Omental fat pad (tissue), 4 donors: Measurements from ENCODE around the gene KRT10. TPM values are rescaled to one million over a fixed set of nuclear protein-coding genes. Genes with fewer than 3 reads are reported as not detected.

Experiments
- ATAC-seq: fragments of 150-250 bp; one replicate; pipeline ENCODE4 v1.9.1; 2016; ENCODE audit warnings: mild to moderate bottlenecking, moderate library complexity; ENCODE audit not compliant: low FRiP score
- DNase-seq: peaks from one replicate; pipeline ENCODE4 v3.0.0-alpha.2; 2019; ENCODE audit warnings: low spot score
- total RNA-seq, 4 donors: library from RNA; depleted of rRNA; stranded (reverse); fragments of >200 nt; gene quantifications; one replicate each; pipeline ENCODE4 v1.1.0, GENCODE V29; 2016
- TF ChIP-seq, protein P1 (sequence below), 3 donors: fragments of 450-650 bp; IDR thresholded peaks; one replicate each; pipeline ENCODE4 v1.5.1; 2016 to 2017; ENCODE audit warnings: antibody characterized with exemption in 3 of 3, mild to moderate bottlenecking in 3 of 3, moderate library complexity in 2 of 3

The KRT10 gene
- total RNA-seq, 4 donors from 2014 or later = 4.4 to 17.5 (median 10.8) TPM

DNA sequence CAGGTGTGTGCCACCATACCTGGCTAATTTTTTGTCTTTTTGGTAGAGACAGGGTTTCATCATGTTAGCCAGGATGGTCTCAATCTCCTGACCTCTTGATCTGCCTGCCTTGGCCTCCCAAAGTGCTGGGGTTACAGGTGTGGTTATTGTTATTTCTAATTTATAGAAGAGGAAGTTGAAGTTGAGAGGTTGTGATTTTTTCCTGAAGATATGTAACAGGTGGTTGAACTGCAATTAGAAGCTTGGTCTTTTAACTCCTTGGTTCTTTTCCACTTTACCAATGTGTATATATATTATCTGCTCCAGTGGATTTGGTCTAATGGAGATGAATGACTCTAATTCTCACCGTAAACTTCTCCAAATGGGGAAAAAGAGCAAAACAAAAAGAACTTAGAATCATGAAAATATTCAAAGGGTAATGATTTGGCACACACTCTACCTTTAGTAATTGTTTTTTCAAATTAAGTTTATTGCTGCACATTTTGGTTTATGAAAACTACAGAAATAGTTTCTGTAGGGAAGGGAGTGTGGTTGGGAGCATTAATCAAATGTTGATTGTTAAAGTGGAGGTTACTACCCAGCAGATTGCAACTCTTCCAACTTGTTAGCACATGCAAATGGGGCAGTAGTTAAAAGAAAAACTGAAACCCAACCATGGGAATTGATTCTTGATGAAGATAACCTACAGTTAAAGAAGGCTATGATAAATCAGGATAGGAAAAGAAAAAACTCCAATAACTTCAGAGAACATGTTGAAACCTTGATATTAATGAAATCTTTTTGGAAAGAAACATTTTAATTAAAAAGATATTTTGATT is 1.8 kb upstream of the KRT10 start:
- ATAC-seq = no peak
- DNase-seq = no peak
- TF ChIP-seq, protein P1, sequence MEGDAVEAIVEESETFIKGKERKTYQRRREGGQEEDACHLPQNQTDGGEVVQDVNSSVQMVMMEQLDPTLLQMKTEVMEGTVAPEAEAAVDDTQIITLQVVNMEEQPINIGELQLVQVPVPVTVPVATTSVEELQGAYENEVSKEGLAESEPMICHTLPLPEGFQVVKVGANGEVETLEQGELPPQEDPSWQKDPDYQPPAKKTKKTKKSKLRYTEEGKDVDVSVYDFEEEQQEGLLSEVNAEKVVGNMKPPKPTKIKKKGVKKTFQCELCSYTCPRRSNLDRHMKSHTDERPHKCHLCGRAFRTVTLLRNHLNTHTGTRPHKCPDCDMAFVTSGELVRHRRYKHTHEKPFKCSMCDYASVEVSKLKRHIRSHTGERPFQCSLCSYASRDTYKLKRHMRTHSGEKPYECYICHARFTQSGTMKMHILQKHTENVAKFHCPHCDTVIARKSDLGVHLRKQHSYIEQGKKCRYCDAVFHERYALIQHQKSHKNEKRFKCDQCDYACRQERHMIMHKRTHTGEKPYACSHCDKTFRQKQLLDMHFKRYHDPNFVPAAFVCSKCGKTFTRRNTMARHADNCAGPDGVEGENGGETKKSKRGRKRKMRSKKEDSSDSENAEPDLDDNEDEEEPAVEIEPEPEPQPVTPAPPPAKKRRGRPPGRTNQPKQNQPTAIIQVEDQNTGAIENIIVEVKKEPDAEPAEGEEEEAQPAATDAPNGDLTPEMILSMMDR (IDR thresholded peaks at IDR 0.05) = no peak

DNA sequence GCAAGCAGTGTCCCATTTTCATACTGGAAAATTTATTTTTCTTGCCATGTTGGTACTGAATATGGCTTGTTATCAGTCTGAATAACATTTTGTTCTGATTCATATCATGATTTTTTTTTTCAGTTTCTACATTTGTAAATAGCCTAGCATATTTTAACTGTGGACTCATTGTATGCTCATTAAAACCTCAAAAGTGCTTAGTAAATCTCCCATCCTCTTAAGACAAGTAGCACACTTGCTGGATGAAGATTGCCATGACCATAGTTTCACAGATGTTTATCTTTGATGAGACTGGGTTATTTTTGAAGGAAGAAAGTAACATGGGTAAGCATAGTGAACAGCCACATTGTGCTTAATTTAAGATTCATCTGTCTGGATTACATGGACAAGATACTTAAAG is 878 bp downstream of the KRT10 start:
- DNase-seq = no peak
- ATAC-seq = no peak
- TF ChIP-seq, protein P1 (IDR thresholded peaks at IDR 0.05) = no peak

DNA sequence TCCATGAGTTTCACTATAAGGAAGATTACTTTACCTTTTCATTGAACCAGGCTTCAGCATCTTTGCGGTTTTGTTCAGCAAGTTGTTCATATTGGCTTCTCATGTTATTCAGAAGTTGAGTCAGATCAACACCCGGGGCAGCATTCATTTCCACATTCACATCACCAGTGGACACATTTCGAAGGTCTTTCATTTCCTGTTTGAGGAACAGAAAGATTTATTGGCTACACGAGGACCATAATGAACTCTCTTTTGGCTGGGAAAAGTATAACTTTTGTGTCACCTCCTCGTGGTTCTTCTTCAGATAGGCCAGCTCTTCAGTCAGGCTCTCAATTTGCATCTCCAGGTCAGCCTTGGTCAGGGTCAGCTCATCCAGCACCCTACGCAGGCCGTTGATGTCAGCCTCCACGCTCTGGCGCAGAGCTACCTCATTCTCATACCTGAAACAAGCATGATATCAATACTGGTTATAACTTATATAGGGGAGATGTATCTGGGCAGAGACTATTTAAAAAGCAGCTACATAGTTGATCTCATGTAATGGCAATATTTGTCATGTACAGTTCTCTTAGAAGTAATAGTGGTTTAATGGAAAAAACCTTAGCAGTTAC is 2.1 kb downstream of the KRT10 start:
- ATAC-seq (no peak), DNase-seq (no peak)
- TF ChIP-seq, protein P1 (IDR thresholded peaks at IDR 0.05) = no peak

DNA sequence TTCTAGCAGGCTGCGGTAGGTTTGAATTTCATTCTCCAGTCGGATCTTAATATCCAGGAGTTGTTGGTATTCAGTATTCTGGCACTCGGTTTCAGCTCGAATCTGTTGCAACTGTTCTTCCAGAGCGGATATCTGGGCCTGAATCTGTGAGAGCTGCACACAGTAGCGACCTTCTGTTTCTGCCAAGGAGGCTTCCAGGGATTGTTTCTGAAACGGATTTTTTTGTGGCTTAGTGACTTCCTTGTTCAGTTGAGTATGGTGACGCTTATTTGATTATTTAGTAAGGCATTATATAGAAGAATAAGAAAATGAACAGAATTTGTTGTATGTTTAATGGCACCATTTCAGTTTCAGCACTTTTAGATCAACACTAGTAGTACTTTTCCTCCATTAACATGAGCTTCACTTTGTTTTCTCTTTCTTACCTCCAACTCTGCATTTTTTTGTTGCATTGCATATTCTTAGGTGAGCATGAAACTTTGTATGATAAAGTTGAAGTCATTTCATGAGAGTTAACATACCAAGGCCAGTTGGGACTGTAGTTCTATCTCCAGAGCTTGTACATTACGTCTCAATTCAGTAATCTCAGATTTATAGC is 2.8 kb downstream of the KRT10 start:
- ATAC-seq (no peak), DNase-seq (no peak)
- TF ChIP-seq, protein P1 (IDR thresholded peaks at IDR 0.05) = no peak

GRCh38 chr17:40818733-40819527 is 3.5 kb downstream of the KRT10 start:
- DNase-seq = peak; percentile 32
- TF ChIP-seq, protein P1 (IDR thresholded peaks at IDR 0.05) = no peak
- ATAC-seq = peak; percentile 95

DNA sequence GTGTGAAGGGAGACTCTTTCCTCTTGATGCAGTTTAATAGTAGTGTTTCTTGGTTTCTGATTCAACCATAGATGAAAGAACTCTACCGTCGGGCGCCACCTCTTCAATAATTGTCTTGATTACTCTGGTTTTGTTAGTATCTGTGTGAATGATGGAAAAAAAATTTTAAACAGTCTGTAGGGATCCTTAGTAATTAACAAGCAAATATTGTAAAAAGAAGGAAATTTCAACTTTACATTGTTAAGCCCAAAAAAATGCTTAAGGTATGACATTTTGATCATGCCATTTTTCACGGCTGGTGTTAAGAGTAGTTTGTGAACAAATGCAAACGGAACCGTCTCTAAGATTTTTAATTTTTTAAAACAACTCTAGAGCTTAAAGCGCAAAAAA is 4.1 kb downstream of the KRT10 start:
- ATAC-seq = no peak
- TF ChIP-seq, protein P1 (IDR thresholded peaks at IDR 0.05) = no peak
- no peak for DNase-seq
